BE2C (cell line): ENCODE results near the gene LRRC57.

Experiments
- DNase-seq: peaks from one replicate; pipeline ENCODE4 v3.0.0-alpha.2; 2020
- H3K27me3 ChIP-seq: fragments of 250-450 bp; sonication (Bioruptor Pico); 2 replicates; pipeline ENCODE4 v1.5.1; 2020; ENCODE audit warnings: mild to moderate bottlenecking
- H3K36me3 ChIP-seq: fragments of 250-450 bp; sonication (Bioruptor Pico); 2 replicates; pipeline ENCODE4 v1.5.1; 2020; ENCODE audit warnings: mild to moderate bottlenecking
- H3K4me1 ChIP-seq: fragments of 250-450 bp; sonication (Bioruptor Pico); 2 replicates; pipeline ENCODE4 v1.5.1; 2020
- H3K4me3 ChIP-seq: 2 replicates; pipeline ENCODE4 v1.5.1; 2011; ENCODE audit warnings: low read depth, low read length
- H3K9me3 ChIP-seq: fragments of 250-450 bp; sonication (Bioruptor Pico); 2 replicates; pipeline ENCODE4 v1.5.1; 2020
- TF ChIP-seq, protein P1 (sequence below): IDR thresholded peaks from 2 replicates; pipeline ENCODE4 v1.5.1; 2012; ENCODE audit warnings: mild to moderate bottlenecking, low read depth, low read length

Gene LRRC57

DNA sequence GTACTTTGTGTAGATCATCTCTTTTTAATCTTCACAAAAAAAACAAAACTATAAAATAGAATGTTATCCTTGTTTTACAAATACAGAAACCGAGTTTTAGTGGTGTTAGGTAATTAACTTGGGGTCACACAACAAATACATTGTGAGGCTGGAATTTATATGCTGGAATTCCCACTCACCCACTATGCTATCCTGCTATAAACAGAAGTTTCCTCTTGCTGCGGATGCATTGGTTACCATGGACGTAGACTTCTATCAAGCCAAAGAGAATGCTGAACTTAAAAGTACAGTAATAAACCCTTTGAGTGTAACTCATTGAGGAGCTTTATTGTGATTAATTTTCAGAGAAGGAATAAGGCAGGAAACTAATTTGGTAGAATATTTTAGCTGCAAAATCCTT is 44.0 kb downstream of the LRRC57 start:
- no peak for DNase-seq
- Histone ChIP-seq H3K4me3 (no peak overlapping the region), H3K27me3 (no peaks in the 10 kb centered on the region), H3K36me3 (no peaks in the 10 kb centered on the region), H3K9me3 (no peaks in the 10 kb centered on the region), H3K4me1 (no peaks in the 10 kb centered on the region)
- TF ChIP-seq, protein P1, sequence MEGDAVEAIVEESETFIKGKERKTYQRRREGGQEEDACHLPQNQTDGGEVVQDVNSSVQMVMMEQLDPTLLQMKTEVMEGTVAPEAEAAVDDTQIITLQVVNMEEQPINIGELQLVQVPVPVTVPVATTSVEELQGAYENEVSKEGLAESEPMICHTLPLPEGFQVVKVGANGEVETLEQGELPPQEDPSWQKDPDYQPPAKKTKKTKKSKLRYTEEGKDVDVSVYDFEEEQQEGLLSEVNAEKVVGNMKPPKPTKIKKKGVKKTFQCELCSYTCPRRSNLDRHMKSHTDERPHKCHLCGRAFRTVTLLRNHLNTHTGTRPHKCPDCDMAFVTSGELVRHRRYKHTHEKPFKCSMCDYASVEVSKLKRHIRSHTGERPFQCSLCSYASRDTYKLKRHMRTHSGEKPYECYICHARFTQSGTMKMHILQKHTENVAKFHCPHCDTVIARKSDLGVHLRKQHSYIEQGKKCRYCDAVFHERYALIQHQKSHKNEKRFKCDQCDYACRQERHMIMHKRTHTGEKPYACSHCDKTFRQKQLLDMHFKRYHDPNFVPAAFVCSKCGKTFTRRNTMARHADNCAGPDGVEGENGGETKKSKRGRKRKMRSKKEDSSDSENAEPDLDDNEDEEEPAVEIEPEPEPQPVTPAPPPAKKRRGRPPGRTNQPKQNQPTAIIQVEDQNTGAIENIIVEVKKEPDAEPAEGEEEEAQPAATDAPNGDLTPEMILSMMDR = no peak

DNA sequence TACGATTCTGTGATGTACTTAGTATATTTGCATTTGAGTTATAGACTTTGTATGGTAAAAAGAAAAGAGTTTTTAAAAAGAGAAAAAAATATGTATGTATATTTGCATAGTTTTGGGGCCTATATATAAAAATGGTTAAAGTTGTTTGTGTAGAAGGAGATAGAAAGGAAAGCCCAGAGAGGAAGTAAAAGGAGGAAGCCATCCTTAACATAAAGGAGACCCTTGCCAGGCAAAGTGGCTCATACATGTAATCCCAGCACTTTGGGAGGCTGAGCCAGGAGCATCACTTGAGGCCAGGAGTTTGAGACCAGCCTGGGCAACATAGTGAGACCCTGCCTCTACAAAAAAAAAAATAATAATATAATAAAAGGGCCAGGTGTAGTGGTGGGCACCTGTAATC is 44.8 kb downstream of the LRRC57 start:
- Histone ChIP-seq H3K36me3 (no peaks in the 10 kb centered on the region), H3K4me3 (no peak overlapping the region), H3K4me1 (peaks cover 4% of the 10 kb centered on the region; the same call in 1 of the 2 replicates), H3K9me3 (no peaks in the 10 kb centered on the region), H3K27me3 (no peaks in the 10 kb centered on the region)
- no peak for DNase-seq
- TF ChIP-seq, protein P1 = no peak

DNA sequence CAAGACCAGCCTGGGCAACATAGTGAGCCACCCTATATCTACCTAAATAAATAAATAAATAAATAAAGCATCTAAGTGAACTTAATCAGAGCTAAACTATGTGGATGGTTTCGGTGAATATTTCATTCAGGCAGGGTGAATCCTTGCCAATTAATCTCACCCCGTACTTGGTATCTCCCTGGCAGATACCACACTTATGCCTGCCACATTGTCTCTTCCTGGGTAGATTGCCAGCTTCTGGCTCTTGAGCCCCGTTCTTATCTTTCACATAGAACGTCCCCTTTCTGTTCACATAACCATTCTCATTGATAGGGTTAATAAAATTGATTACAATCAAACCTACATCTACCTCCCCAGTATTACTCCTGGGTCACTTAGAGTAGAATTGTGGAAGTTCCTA is 46.1 kb downstream of the LRRC57 start:
- DNase-seq = no peak
- H3K36me3 ChIP-seq = no peaks in the 10 kb centered on the region
- no peak overlapping the region for H3K4me3 ChIP-seq
- no peaks in the 10 kb centered on the region for H3K9me3 ChIP-seq
- TF ChIP-seq, protein P1 = no peak
- no peaks in the 10 kb centered on the region for H3K27me3 ChIP-seq
- H3K4me1 ChIP-seq = peaks cover 4% of the 10 kb centered on the region; the same call in 1 of the 2 replicates

DNA sequence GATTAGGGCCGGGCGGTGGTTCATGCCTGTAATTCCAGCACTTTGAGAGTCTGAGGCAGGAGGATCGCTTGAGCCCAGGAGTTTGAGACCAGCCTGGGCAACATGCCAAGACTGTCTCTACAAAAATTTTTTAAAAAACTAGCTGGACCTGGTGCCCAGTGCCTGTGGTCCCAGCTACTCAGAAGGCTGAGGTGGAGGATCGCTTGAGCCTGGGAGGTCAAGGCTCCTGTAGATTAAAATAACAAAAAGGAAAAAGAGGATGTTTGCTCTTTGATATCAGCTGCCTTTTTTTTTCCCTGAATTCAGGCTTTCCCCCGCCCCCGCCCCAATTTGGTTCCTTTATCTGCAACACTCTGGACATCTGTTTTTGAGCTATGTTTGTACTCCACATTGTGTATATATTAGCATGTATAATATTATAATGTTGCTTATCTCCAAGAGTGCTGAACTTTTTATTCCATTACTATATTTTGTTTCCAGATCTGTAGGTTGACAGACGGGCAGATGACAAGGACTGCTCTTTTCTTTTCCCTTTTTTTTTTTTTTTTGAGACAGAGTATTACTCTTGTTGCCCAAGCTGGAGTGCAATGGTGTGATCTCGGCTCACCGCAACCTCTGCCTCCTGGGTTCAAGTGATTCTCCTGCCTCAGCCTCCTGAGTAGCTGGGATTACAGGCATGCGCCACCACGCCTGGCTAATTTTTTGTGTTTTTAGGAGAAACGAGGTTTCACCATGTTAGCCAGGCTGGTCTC is 48.6 kb downstream of the LRRC57 start:
- peak; percentile 28 for DNase-seq
- Histone ChIP-seq H3K4me3 (no peak overlapping the region), H3K4me1 (peaks cover 4% of the 10 kb centered on the region; the same call in 1 of the 2 replicates), H3K36me3 (no peaks in the 10 kb centered on the region), H3K9me3 (no peaks in the 10 kb centered on the region), H3K27me3 (no peaks in the 10 kb centered on the region)
- TF ChIP-seq, protein P1 = no peak

DNA sequence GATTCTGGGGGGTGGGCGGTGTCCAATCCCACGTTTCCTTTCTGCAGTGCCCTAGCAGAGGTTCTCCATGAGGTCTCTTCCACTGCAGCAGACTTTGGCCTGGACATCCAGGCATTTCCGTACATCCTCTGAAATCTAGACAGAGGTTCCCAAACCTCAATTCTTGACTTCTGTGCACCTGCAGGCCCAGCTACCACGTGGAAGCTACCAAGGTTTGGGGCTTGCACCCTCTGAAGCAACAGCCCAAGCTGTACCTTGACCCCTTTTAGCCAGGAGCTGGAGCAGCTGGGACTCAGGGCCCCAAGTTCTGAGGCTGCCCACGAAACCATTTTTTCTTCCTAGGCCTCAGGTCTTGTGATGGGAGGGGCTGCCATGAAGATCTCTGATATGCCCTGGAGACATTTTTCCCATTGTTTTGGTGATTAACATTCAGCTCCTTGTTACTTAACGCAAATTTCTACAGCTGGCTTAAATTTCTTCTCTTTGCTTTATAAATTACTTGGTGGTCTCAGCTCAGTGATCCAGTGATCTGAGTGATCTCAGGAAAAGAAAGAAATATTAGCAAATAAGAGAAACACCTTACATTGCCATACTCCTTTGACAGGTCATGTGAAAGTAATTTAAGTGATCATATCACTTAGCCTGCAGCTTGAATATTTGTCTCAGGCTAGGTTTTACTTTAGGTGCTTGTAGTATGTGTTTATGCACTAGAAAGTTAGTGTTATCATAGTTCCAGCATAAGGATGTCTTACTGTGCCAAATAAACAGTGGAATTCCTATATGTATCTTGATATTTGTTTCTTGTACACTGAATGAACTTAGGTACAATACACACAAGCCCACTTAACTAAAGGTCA is 50.2 kb downstream of the LRRC57 start:
- TF ChIP-seq, protein P1 = no peak
- Histone ChIP-seq H3K36me3 (no peaks in the 10 kb centered on the region), H3K4me1 (peaks cover 4% of the 10 kb centered on the region; the same call in 1 of the 2 replicates), H3K9me3 (no peaks in the 10 kb centered on the region), H3K27me3 (no peaks in the 10 kb centered on the region), H3K4me3 (no peak overlapping the region)
- DNase-seq = no peak
